HFFc6 (cell line): ENCODE measurements around the gene RPL19. TPM values are rescaled to one million over a fixed set of nuclear protein-coding genes. Genes with fewer than 3 reads are reported as not detected.

Experiments used
- DNase-seq: peaks from one replicate; pipeline ENCODE4 v3.0.0-alpha.2; 2018
- H3K27ac Mint-ChIP-seq: 2 replicates; pipeline ENCODE4 v1.8.0; 2020; ENCODE audit warnings: mild to moderate bottlenecking, mixed read lengths
- H3K27me3 Mint-ChIP-seq: 2 replicates; pipeline ENCODE4 v1.8.0; 2021; ENCODE audit warnings: mild to moderate bottlenecking, moderate library complexity, mixed read lengths; ENCODE audit not compliant: insufficient read depth
- H3K36me3 Mint-ChIP-seq: 2 replicates; pipeline ENCODE4 v1.8.0; 2021; ENCODE audit warnings: low read depth, mixed read lengths
- H3K4me1 Mint-ChIP-seq: 2 replicates; pipeline ENCODE4 v1.8.0; 2020; ENCODE audit warnings: low read depth, mixed read lengths
- H3K4me3 Mint-ChIP-seq: 2 replicates; pipeline ENCODE4 v1.8.0; 2020; ENCODE audit warnings: mild to moderate bottlenecking, moderate library complexity, mixed read lengths
- H3K9me3 Mint-ChIP-seq: 2 replicates; pipeline ENCODE4 v1.8.0; 2020; ENCODE audit warnings: mild to moderate bottlenecking, mixed read lengths
- long read RNA-seq: library from polyadenylated mRNA; unstranded; transcript quantifications from one replicate; pipeline ENCODE4 v2.0.0, GENCODE V29; 2019
- total RNA-seq, 6 experiments: library from RNA; stranded (reverse); fragmentation: NEBNext Ultra II Directional; extraction: Animal tissue kit (Norgen Biotek cat#: 25700); gene quantifications; 2 replicates in 1 of 6; 3 replicates in 5 of 6; pipeline ENCODE4 v1.2.3, GENCODE V29; 2021
- TF ChIP-seq, protein P1 (sequence below): fragments of 200-600 bp; sonication (generic); IDR thresholded peaks from 2 replicates; pipeline ENCODE4 v1.5.0; 2021; ENCODE audit warnings: antibody characterized with exemption, mild to moderate bottlenecking

Gene RPL19
- total RNA-seq = 1,000 to 10,000 TPM; 1,574 to 1,911 (median 1,762) TPM
- long read RNA-seq, transcript RPL19-201 (6 exons, 737 nt) = major isoform, 1,463 of 2,016 reads
- long read RNA-seq, transcript RPL19-203 (6 exons, 1,051 nt) = minor isoform, 8 of 2,016 reads
- long read RNA-seq, partial matches to known transcripts = 521 of 2,016 reads
- long read RNA-seq, other reads (novel, unspliced or antisense) = 22 of 2,016 reads

DNA sequence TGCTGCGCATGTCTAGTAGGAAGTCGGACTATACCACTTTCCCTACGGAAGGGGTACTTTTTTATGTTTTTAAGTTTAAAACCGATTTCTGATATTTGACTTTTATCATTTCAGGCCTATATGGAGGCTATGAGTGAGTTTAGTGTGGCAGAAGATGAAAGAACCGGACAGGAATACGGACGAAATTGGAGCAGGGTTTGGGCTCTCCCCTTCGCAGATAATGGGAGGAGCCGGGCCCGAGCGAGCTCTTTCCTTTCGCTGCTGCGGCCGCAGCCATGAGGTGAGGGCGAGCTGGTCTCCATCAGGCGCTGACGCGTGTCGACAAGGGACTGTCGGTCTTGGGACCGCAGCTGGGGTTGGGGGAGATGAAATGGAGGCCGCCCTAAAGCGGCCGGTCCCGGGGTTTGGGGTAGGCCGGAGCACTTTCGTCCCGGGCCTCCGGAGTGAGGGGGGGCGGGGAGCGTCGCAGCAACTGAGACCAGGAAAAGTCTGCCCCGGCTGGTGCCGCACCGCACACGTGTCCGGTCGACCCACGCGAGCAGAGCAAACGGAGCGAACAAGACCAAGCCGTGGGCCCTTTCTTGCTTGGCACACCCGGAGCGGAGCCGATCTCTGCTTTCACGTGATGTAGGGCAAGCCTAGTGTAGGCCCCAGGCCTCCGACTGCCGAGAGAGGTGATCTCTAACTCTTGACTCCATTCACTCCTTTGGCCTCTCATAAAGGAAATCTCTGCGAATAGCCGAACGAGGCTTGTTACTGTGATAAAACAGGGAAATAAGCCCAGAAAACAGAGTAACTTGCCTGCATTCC, at the start of gene RPL19:
TSS of gene RPL19 (plus strand) at position 214 of the 810 bp plus-strand sequence. CDS start at position 276, 62 bp downstream.
- H3K36me3 Mint-ChIP-seq = peaks cover 39% of the 10 kb centered on the region
- H3K9me3 Mint-ChIP-seq = no peaks in the 10 kb centered on the region

DNA sequence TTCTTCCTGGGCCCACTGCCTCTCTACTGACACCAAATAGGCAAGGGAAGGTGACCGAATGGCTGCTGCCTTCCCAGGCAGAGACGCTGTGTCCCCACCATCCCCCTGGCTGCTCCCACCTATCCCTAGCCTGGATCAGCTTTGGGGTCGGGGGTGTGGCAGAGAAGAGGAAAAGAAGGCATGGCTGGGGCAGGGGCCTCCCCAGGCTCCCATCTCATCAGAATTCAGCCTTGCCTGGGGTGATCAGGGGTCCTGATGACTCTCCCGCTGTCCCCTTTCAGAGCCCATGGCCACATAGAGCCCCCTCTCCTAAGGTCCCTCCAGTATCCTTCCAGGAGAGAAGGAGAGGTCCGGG, 49.3 kb upstream of the RPL19 start:
- H3K27ac Mint-ChIP-seq = no peak overlapping the region
- no peaks in the 10 kb centered on the region for H3K36me3 Mint-ChIP-seq
- peak overlapping the region; percentile 41; the same call in 1 of the 2 replicates for H3K4me3 Mint-ChIP-seq
- H3K9me3 Mint-ChIP-seq = no peaks in the 10 kb centered on the region
- peaks cover 18% of the 10 kb centered on the region for H3K4me1 Mint-ChIP-seq
- peaks cover 20% of the 10 kb centered on the region for H3K27me3 Mint-ChIP-seq
- no peak for DNase-seq
- TF ChIP-seq, protein P1, sequence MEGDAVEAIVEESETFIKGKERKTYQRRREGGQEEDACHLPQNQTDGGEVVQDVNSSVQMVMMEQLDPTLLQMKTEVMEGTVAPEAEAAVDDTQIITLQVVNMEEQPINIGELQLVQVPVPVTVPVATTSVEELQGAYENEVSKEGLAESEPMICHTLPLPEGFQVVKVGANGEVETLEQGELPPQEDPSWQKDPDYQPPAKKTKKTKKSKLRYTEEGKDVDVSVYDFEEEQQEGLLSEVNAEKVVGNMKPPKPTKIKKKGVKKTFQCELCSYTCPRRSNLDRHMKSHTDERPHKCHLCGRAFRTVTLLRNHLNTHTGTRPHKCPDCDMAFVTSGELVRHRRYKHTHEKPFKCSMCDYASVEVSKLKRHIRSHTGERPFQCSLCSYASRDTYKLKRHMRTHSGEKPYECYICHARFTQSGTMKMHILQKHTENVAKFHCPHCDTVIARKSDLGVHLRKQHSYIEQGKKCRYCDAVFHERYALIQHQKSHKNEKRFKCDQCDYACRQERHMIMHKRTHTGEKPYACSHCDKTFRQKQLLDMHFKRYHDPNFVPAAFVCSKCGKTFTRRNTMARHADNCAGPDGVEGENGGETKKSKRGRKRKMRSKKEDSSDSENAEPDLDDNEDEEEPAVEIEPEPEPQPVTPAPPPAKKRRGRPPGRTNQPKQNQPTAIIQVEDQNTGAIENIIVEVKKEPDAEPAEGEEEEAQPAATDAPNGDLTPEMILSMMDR = no peak

More for the DNA sequence above, at the start of gene RPL19:
- TF ChIP-seq, protein P1 = no peak
- Mint-ChIP-seq H3K27me3 (peaks cover 3% of the 10 kb centered on the region; the same call in 1 of the 2 replicates), H3K27ac (peak within 1 kb of the TSS; percentile 99), H3K4me3 (peak within 1 kb of the TSS; percentile 97), H3K4me1 (peaks cover 50% of the 10 kb centered on the region)
- DNase-seq = no peak

DNA sequence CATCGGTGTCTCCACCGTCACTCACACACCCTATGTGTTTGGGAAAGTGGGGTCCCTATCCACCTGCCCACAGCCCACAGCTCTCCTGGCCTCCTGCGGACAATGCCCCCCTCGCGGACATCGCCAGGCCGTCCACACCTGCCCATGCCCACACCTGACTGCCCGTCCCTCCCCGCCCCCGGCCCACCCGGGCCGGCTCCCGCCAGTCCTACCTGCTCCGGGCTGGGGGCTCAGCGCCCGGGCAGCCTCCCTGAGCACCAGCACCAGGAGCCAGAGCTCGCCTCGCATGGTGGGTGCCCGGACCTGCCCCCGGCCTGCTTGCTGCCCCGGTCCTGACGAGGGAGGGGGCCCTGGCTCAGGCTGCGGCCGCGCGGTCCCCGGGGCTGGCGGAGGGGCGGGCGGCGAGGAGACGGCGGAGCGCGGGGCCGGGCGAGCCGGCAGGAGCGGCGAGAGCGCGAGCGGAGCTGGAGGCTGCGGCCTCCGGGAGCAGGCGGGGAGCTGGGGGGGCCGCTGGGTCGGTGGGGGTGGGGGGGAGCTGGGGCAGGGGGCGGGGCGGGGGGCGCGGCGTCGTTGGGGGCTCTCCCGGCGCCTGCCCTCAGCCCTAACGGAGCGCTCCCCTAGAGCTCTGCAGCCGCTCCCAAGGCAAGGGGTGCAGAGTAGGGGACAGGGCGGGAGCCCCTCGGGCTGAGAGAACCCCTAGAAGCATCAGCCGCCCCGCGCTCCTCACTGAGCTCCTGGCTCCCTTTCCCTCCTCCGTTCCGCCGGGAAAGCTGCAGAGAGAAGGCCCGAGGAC, 48.7 kb upstream of the RPL19 start, which contains the start of gene PLXDC1:
TSS of gene PLXDC1 (minus strand) at position 488 of the 793 bp plus-strand sequence. CDS start at position 288, 200 bp downstream.
- H3K9me3 Mint-ChIP-seq = no peaks in the 10 kb centered on the region
- H3K27ac Mint-ChIP-seq = peak within 1 kb of the TSS; percentile 82; the same call in 1 of the 2 replicates
- peaks cover 20% of the 10 kb centered on the region for H3K27me3 Mint-ChIP-seq
- DNase-seq = no peak
- peaks cover 20% of the 10 kb centered on the region for H3K4me1 Mint-ChIP-seq
- TF ChIP-seq, protein P1 = no peak
- peak within 1 kb of the TSS; percentile 96 for H3K4me3 Mint-ChIP-seq
- no peaks in the 10 kb centered on the region for H3K36me3 Mint-ChIP-seq

DNA sequence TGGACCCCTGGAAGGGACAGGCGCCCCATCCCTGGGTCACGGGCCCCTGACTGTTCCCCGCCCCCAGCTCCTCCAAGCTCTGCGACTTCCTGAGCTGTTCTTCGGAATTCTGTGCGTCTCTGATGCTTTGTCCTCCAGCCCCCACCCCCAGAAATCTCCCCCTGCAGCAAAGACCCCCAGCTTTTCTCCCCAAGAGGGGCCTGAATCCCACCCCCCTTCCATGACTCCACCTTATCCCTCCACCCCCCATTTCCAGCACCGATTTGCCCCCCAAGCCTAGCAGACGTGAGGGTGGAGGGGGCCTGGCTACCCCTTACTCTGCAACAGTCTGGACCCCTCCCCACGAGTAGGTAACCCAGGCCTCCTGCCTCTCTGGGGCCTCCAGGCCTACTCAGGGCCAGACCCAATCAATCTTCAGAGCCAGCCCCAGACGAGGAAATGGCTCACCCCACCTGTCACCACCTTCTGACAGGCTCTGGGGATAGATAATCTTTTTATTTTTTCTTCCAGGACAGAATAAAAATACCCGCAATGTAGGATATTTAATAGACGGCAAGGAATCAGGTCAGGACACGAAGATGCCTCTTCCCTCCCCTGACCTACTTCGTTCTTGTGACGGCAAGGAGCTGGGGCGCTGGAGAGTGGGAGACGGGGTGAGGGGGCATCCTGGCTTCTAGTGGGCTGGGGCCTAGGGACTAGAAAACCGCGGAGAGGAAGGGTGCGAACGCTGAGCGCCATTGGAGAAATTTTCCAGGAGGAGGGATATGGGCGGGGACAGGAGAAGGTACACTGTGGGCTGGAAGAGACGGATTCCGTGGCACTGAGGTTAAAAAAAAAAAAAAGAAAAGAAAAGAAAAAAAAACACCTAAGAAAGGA, 47.9 kb upstream of the RPL19 start:
- Mint-ChIP-seq H3K4me3 (peak overlapping the region; percentile 96), H3K9me3 (no peaks in the 10 kb centered on the region), H3K27me3 (peaks cover 20% of the 10 kb centered on the region), H3K36me3 (no peaks in the 10 kb centered on the region), H3K27ac (peak overlapping the region; percentile 82), H3K4me1 (peaks cover 27% of the 10 kb centered on the region)
- TF ChIP-seq, protein P1 = no peak
- DNase-seq = no peak
